Activated CD8-positive, alpha-beta T cell treated with anti-CD3 and anti-CD28 coated beads, Interleukin-2, amount 10 ng/mL, durations not matched to agents 7 days and 5 days (primary cell): ENCODE results near the gene INTS7. TPM values are rescaled to one million over a fixed set of nuclear protein-coding genes. Genes with fewer than 3 reads are reported as not detected.
A peak's percentile ranks its signal among the peaks of the same experiment; 100 is the strongest.
"Not testable (repeated sequence)": the region's sequence is repeated elsewhere in the genome, so short reads cannot be mapped to it uniquely, and the experiment has no call there.

ENCODE experiments used
- ATAC-seq: fragments of 150-1000 bp; cut with Tn5 transposase; one replicate; pipeline ENCODE4 v1.10.0; 2021; ENCODE audit warnings: moderate library complexity
- CTCF ChIA-PET: fragments of 350-600 bp; sonication (Branson Sonifier 250); formaldehyde crosslinking; loops from one replicate; lab custom pipeline; 2021; ENCODE audit warnings: antibody characterized with exemption; lab: Charles Lee
- POLR2A ChIA-PET: fragments of 350-600 bp; sonication (Branson Sonifier 250); formaldehyde crosslinking; loops from one replicate; lab custom pipeline; 2021; ENCODE audit warnings: antibody characterized with exemption; lab: Charles Lee
- DNase-seq: peaks from one replicate; pipeline ENCODE4 v3.0.0-alpha.2; 2020
- H3K27ac Mint-ChIP-seq: one replicate; pipeline ENCODE4 v1.8.0; 2021; ENCODE audit warnings: mild to moderate bottlenecking, mixed read lengths
- H3K27me3 Mint-ChIP-seq: one replicate; pipeline ENCODE4 v1.8.0; 2021; ENCODE audit warnings: low read depth, mixed read lengths
- H3K36me3 Mint-ChIP-seq: one replicate; pipeline ENCODE4 v1.8.0; 2021; ENCODE audit warnings: low read depth, mixed read lengths
- H3K4me1 Mint-ChIP-seq: one replicate; pipeline ENCODE4 v1.8.0; 2021; ENCODE audit warnings: low read depth, mixed read lengths
- H3K4me3 Mint-ChIP-seq: one replicate; pipeline ENCODE4 v1.8.0; 2021; ENCODE audit warnings: mild to moderate bottlenecking, mixed read lengths
- H3K9me3 Mint-ChIP-seq: one replicate; pipeline ENCODE4 v1.8.0; 2022; ENCODE audit warnings: mixed read lengths; ENCODE audit not compliant: insufficient read depth
- total RNA-seq, 2 experiments: library from RNA; stranded (reverse); gene quantifications; one replicate each; pipeline ENCODE4 v1.2.3, GENCODE V29; 2021

INTS7 gene
- total RNA-seq, 2 experiments from 2014 or later, result 31.8 to 32.1 TPM

GRCh38 chr1:211929683-211930082, 105.7 kb downstream of the INTS7 start:
- Mint-ChIP-seq H3K36me3 (no peaks in the 10 kb centered on the region), H3K4me1 (peaks cover 9% of the 10 kb centered on the region), H3K27me3 (peaks cover 2% of the 10 kb centered on the region), H3K27ac (no peak overlapping the region), H3K4me3 (no peak overlapping the region), H3K9me3 (no peaks in the 10 kb centered on the region)
- ChIA-PET POLR2A (no interaction called here), CTCF (interaction anchor here (1.7 kb wide), 1 partner anchor 249 kb away, joined by 6 read pairs; no protein-coding TSS in a partner anchor)
- ATAC-seq, result no peak
- no peak for DNase-seq

- H3K27me3 Mint-ChIP-seq, result peaks cover 2% of the 10 kb centered on the region
- ATAC-seq, result no peak
- no peak overlapping the region for H3K27ac Mint-ChIP-seq
- H3K9me3 Mint-ChIP-seq, result no peaks in the 10 kb centered on the region
- H3K4me1 Mint-ChIP-seq, result peaks cover 7% of the 10 kb centered on the region
- CTCF ChIA-PET, result interaction anchor here (1.7 kb wide), 1 partner anchor 248 kb away, joined by 6 read pairs; no protein-coding TSS in a partner anchor
- H3K4me3 Mint-ChIP-seq, result no peak overlapping the region
- no peak for DNase-seq
- POLR2A ChIA-PET, result no interaction called here
- H3K36me3 Mint-ChIP-seq, result no peaks in the 10 kb centered on the region
These were observed 106.2 kb downstream of the INTS7 start for GRCh38 chr1:211928993-211929637.

GRCh38 chr1:211928290-211928801, 107.0 kb downstream of the INTS7 start:
- DNase-seq, result no peak
- no peak for ATAC-seq
- CTCF ChIA-PET, result interaction anchor here (1.6 kb wide), 1 partner anchor 230 kb away, joined by 4 read pairs; no protein-coding TSS in a partner anchor
- no peak overlapping the region for H3K4me3 Mint-ChIP-seq
- H3K9me3 Mint-ChIP-seq, result no peaks in the 10 kb centered on the region
- peaks cover 4% of the 10 kb centered on the region for H3K27me3 Mint-ChIP-seq
- no peaks in the 10 kb centered on the region for H3K36me3 Mint-ChIP-seq
- H3K27ac Mint-ChIP-seq, result no peak overlapping the region
- peaks cover 5% of the 10 kb centered on the region for H3K4me1 Mint-ChIP-seq
- POLR2A ChIA-PET, result no interaction called here

GRCh38 chr1:211925016-211925415, 110.3 kb downstream of the INTS7 start:
- peaks cover 8% of the 10 kb centered on the region for H3K27me3 Mint-ChIP-seq
- ChIA-PET CTCF (interaction anchor here (1.3 kb wide), 1 partner anchor 82 kb away, joined by 3 read pairs; no protein-coding TSS in a partner anchor), POLR2A (no interaction called here)
- ATAC-seq, result peak; percentile 49
- no peaks in the 10 kb centered on the region for H3K4me1 Mint-ChIP-seq
- DNase-seq, result no peak
- no peak overlapping the region for H3K27ac Mint-ChIP-seq
- no peak overlapping the region for H3K4me3 Mint-ChIP-seq
- no peaks in the 10 kb centered on the region for H3K36me3 Mint-ChIP-seq
- no peaks in the 10 kb centered on the region for H3K9me3 Mint-ChIP-seq

GRCh38 chr1:211924256-211924655, 111.1 kb downstream of the INTS7 start:
- H3K27me3 Mint-ChIP-seq, result peaks cover 8% of the 10 kb centered on the region
- H3K27ac Mint-ChIP-seq, result no peak overlapping the region
- no peaks in the 10 kb centered on the region for H3K9me3 Mint-ChIP-seq
- no peaks in the 10 kb centered on the region for H3K36me3 Mint-ChIP-seq
- H3K4me3 Mint-ChIP-seq, result no peak overlapping the region
- ChIA-PET POLR2A (no interaction called here), CTCF (interaction anchor here (1.3 kb wide), 1 partner anchor 82 kb away, joined by 3 read pairs; no protein-coding TSS in a partner anchor)
- H3K4me1 Mint-ChIP-seq, result no peaks in the 10 kb centered on the region
- ATAC-seq (no peak), DNase-seq (no peak)

- H3K4me3 Mint-ChIP-seq, result no peak overlapping the region
- CTCF ChIA-PET, result no interaction called here
These were observed 112.3 kb downstream of the INTS7 start for GRCh38 chr1:211923095-211923494.

GRCh38 chr1:211921579-211922095, 113.7 kb downstream of the INTS7 start:
- Mint-ChIP-seq H3K4me3 (no peak overlapping the region), H3K27ac (no peak overlapping the region), H3K4me1 (no peaks in the 10 kb centered on the region), H3K9me3 (no peaks in the 10 kb centered on the region), H3K36me3 (no peaks in the 10 kb centered on the region), H3K27me3 (peaks cover 22% of the 10 kb centered on the region)
- POLR2A ChIA-PET, result no interaction called here
- CTCF ChIA-PET, result no interaction called here
- DNase-seq, result no peak
- no peak for ATAC-seq

More at GRCh38 chr1:211923095-211923494, 112.3 kb downstream of the INTS7 start:
- DNase-seq (no peak), ATAC-seq (no peak)
- POLR2A ChIA-PET, result no interaction called here
- Mint-ChIP-seq H3K9me3 (no peaks in the 10 kb centered on the region), H3K36me3 (no peaks in the 10 kb centered on the region), H3K4me1 (no peaks in the 10 kb centered on the region), H3K27ac (no peak overlapping the region), H3K27me3 (peaks cover 13% of the 10 kb centered on the region)

GRCh38 chr1:211920602-211921226, 114.6 kb downstream of the INTS7 start:
- Mint-ChIP-seq H3K4me1 (no peaks in the 10 kb centered on the region), H3K27ac (no peak overlapping the region), H3K9me3 (no peaks in the 10 kb centered on the region), H3K36me3 (no peaks in the 10 kb centered on the region), H3K4me3 (no peak overlapping the region), H3K27me3 (peaks cover 26% of the 10 kb centered on the region)
- POLR2A ChIA-PET, result no interaction called here
- ATAC-seq (no peak), DNase-seq (no peak)
- CTCF ChIA-PET, result interaction anchor here (1.3 kb wide), 1 partner anchor 240 kb away, joined by 3 read pairs; no protein-coding TSS in a partner anchor

GRCh38 chr1:211920141-211920572, 115.2 kb downstream of the INTS7 start:
- DNase-seq (no peak), ATAC-seq (no peak)
- no peaks in the 10 kb centered on the region for H3K4me1 Mint-ChIP-seq
- no peaks in the 10 kb centered on the region for H3K36me3 Mint-ChIP-seq
- H3K4me3 Mint-ChIP-seq, result no peak overlapping the region
- no peaks in the 10 kb centered on the region for H3K9me3 Mint-ChIP-seq
- CTCF ChIA-PET, result interaction anchor here (1.3 kb wide), 1 partner anchor 239 kb away, joined by 3 read pairs; no protein-coding TSS in a partner anchor
- H3K27ac Mint-ChIP-seq, result no peak overlapping the region
- POLR2A ChIA-PET, result no interaction called here
- peaks cover 30% of the 10 kb centered on the region for H3K27me3 Mint-ChIP-seq

- Mint-ChIP-seq H3K4me3 (no peak overlapping the region), H3K36me3 (no peaks in the 10 kb centered on the region), H3K27ac (no peak overlapping the region), H3K27me3 (peaks cover 31% of the 10 kb centered on the region), H3K4me1 (no peaks in the 10 kb centered on the region), H3K9me3 (no peaks in the 10 kb centered on the region)
- CTCF ChIA-PET, result interaction anchor here (1.3 kb wide), 1 partner anchor 238 kb away, joined by 3 read pairs; no protein-coding TSS in a partner anchor
- POLR2A ChIA-PET, result no interaction called here
- no peak for ATAC-seq
- DNase-seq, result no peak
These were observed 116.4 kb downstream of the INTS7 start for GRCh38 chr1:211918843-211919414.

GRCh38 chr1:211916458-211916857, 118.9 kb downstream of the INTS7 start:
- H3K4me3 Mint-ChIP-seq, ATAC-seq, H3K36me3 Mint-ChIP-seq, H3K27ac Mint-ChIP-seq, DNase-seq, H3K9me3 Mint-ChIP-seq, H3K4me1 Mint-ChIP-seq: not testable (repeated sequence)
- CTCF ChIA-PET, result interaction anchor here (0.7 kb wide), 1 partner anchor 218 kb away, joined by 3 read pairs; no protein-coding TSS in a partner anchor
- peaks cover 38% of the 10 kb centered on the region for H3K27me3 Mint-ChIP-seq
- POLR2A ChIA-PET, result interaction anchor here (0.9 kb wide), 1 partner anchor 119 kb away, joined by 4 read pairs; the partner anchor contains the start of gene DTL
